Pancreas (tissue), 10 donors: Measurements from ENCODE around the gene SNUPN. TPM values are rescaled to one million over a fixed set of nuclear protein-coding genes. Genes with fewer than 3 reads are reported as not detected.

Experiments used
- ATAC-seq, 4 donors: fragments of 200-7000 bp; cut with Tn5 transposase; one replicate each; pipeline versions ENCODE4 v1.8.0 to v1.9.1; 2020; ENCODE audit warnings: mild to moderate bottlenecking in 4 of 4, moderate library complexity in 4 of 4
- DNase-seq, 6 donors: peaks; one replicate each; pipeline ENCODE4 v3.0.0-alpha.2; 2020
- FAIRE-seq: peaks from 2 replicates; lab custom pipeline; 2012; peaks lifted over from hg19 to GRCh38; lab: Jason Lieb, UNC
- H3K27ac ChIP-seq, 4 donors: fragments of 200-600 bp; sonication (generic); 1 replicate in 3 of 4; 2 replicates in 1 of 4; pipeline versions ENCODE4 v1.5.0 to v1.8.0; 2020
- H3K27me3 ChIP-seq, 4 donors: fragments of 200-600 bp; one replicate each; pipeline ENCODE4 v1.8.0; 2021
- H3K36me3 ChIP-seq, 3 donors: fragments of 200-600 bp; sonication (generic) in 1 of 3; one replicate each; pipeline versions ENCODE4 v1.5.0 to v1.8.0; 2020 to 2021
- H3K4me1 ChIP-seq, 3 donors: fragments of 200-600 bp; one replicate each; pipeline ENCODE4 v1.8.0; 2021
- H3K4me3 ChIP-seq, 4 donors: fragments of 200-600 bp; sonication (generic) in 2 of 4; one replicate each; pipeline versions ENCODE4 v1.5.0 to v1.8.0; 2020 to 2021
- H3K9me3 ChIP-seq, 4 donors: fragments of 200-600 bp; one replicate each; pipeline ENCODE4 v1.8.0; 2021
- CTCF ChIP-seq, 4 donors: fragments of 200-600 bp; sonication (generic) in 3 of 4; IDR thresholded peaks; one replicate each; pipeline versions ENCODE4 v1.5.0 to v1.8.0; 2021; ENCODE audit warnings: antibody characterized with exemption in 4 of 4
- WGBS, 2 donors: extraction: QIAGEN DNeasy Blood & Tissue Kit; methylation state at CpG; one replicate each; pipeline ENCODE4 v1.1.7; 2013; 5-methylcytosine and 5-hydroxymethylcytosine counted together
- intact Hi-C, 3 donors: fragments of 100-400 bp; cut with DNase I; formaldehyde crosslinking; loops; one replicate each; pipeline versions ENCODE4 v1.11.1 to v1.14.2; 2022
- polyA plus RNA-seq, 2 donors: library from polyadenylated mRNA; stranded (reverse); fragments of 200-250 nt; gene quantifications; one replicate each; pipeline ENCODE4 v1.2.3, GENCODE V29; 2013
- total RNA-seq, 6 donors: library from RNA; stranded (reverse); fragmentation: NEBNext Ultra II Directional in 4 of 6; extraction: Animal tissue kit (Norgen Biotek cat#: 25700) in 4 of 6; gene quantifications; one replicate each; pipeline versions ENCODE4 v1.2.1 to v1.2.4, GENCODE V29; 2021 to 2023
- donor health status: healthy with polysubstance abuse.
- donor health status: DM: no; HTN: no; CAD: no; lungs with moderate emphysema.
- donor health status: DM: no; HTN: no; CAD: no.
- donor health status: control.
- donor health status: control.
- donor health status: Bipolar disorder and iron deficiency.
- donor health status: DM: yes; HTN: yes; CAD: no.
- donor health status: DM: no; HTN: no; CAD: no.
- donor health status: DM: no; HTN: no; CAD: no.
- donor health status: DM: yes; HTN: yes; CAD: no.

Gene SNUPN
- total and polyA plus RNA-seq, 8 donors: 5.1 to 13.1 (median 7.9) TPM

- H3K36me3 ChIP-seq: peaks cover 0 to 7% (median 6%) of the 10 kb centered on the region in 3 donors
- H3K4me3 ChIP-seq: no peak overlapping the region
- TF ChIP-seq CTCF (IDR thresholded peaks at IDR 0.05): peak in 2 of 4 donors; percentile 12 to 19
- ATAC-seq (peak; percentile 35 to 73 (median 66)), FAIRE-seq (no peak), DNase-seq (no peak)
- 28 to 38% methylated on average over 3 of the region's 3 CpGs for WGBS, 2 donors
- intact Hi-C loops: no loop called here
- peaks cover 0 to 4% (median 0%) of the 10 kb centered on the region in 3 donors for H3K4me1 ChIP-seq
- H3K27ac ChIP-seq: no peak overlapping the region
- no peaks in the 10 kb centered on the region for H3K27me3 ChIP-seq
- no peaks in the 10 kb centered on the region for H3K9me3 ChIP-seq
These were observed 27.7 kb downstream of the SNUPN start for GRCh38 chr15:75597667-75598341.

GRCh38 chr15:75596703-75597345, 28.7 kb downstream of the SNUPN start:
- H3K9me3 ChIP-seq: no peaks in the 10 kb centered on the region
- ATAC-seq (peak in 1 of 4 donors; percentile 55), FAIRE-seq (no peak), DNase-seq (no peak)
- no peak overlapping the region for H3K27ac ChIP-seq
- H3K4me1 ChIP-seq: peaks cover 0 to 4% (median 0%) of the 10 kb centered on the region in 3 donors
- TF ChIP-seq CTCF (IDR thresholded peaks at IDR 0.05): no peak
- intact Hi-C loops: no loop called here
- no peaks in the 10 kb centered on the region for H3K27me3 ChIP-seq
- H3K4me3 ChIP-seq: no peak overlapping the region
- 82 to 83% methylated on average over 3 of the region's 3 CpGs for WGBS, 2 donors
- H3K36me3 ChIP-seq: peaks cover 0 to 7% (median 6%) of the 10 kb centered on the region in 3 donors

GRCh38 chr15:75594276-75594675, 31.2 kb downstream of the SNUPN start:
- H3K27me3 ChIP-seq: no peaks in the 10 kb centered on the region
- no peaks in the 10 kb centered on the region for H3K36me3 ChIP-seq
- no peak overlapping the region for H3K27ac ChIP-seq
- no peaks in the 10 kb centered on the region for H3K9me3 ChIP-seq
- 89 to 92% methylated on average over 9 of the region's 9 CpGs for WGBS, 2 donors
- no peak overlapping the region for H3K4me3 ChIP-seq
- DNase-seq (no peak), FAIRE-seq (no peak), ATAC-seq (no peak)
- intact Hi-C loops: no loop called here
- no peak for TF ChIP-seq CTCF (IDR thresholded peaks at IDR 0.05)
- peaks cover 0 to 4% (median 0%) of the 10 kb centered on the region in 3 donors for H3K4me1 ChIP-seq

GRCh38 chr15:75591655-75592364, 33.7 kb downstream of the SNUPN start:
- intact Hi-C loops: no loop called here
- FAIRE-seq: no peak

More at GRCh38 chr15:75591655-75592364, 33.7 kb downstream of the SNUPN start:
- WGBS, 2 donors: 83 to 91% methylated on average over 4 of the region's 4 CpGs
- no peak for DNase-seq
- no peaks in the 10 kb centered on the region for H3K9me3 ChIP-seq
- no peak for TF ChIP-seq CTCF (IDR thresholded peaks at IDR 0.05)
- H3K36me3 ChIP-seq: no peaks in the 10 kb centered on the region
- H3K4me1 ChIP-seq: no peaks in the 10 kb centered on the region
- no peak overlapping the region for H3K4me3 ChIP-seq
- no peak for ATAC-seq
- H3K27ac ChIP-seq: no peak overlapping the region
- H3K27me3 ChIP-seq: no peaks in the 10 kb centered on the region
